HT-29 (cell line): ENCODE results near the gene ABCG1. TPM values are rescaled to one million over a fixed set of nuclear protein-coding genes. Genes with fewer than 3 reads are reported as not detected.

ENCODE experiments used
- DNase-seq: peaks from one replicate; pipeline ENCODE4 v3.0.0-alpha.2; 2015; ENCODE audit warnings: low spot score
- total RNA-seq: library from RNA; depleted of rRNA; stranded (reverse); fragments of >200 nt; shearing (Covaris generic); gene quantifications from 2 replicates; pipeline ENCODE4 v1.2.3, GENCODE V29; 2014

ABCG1 gene
- total RNA-seq, 1 experiment from 2014 or later = 5.7 TPM

DNA sequence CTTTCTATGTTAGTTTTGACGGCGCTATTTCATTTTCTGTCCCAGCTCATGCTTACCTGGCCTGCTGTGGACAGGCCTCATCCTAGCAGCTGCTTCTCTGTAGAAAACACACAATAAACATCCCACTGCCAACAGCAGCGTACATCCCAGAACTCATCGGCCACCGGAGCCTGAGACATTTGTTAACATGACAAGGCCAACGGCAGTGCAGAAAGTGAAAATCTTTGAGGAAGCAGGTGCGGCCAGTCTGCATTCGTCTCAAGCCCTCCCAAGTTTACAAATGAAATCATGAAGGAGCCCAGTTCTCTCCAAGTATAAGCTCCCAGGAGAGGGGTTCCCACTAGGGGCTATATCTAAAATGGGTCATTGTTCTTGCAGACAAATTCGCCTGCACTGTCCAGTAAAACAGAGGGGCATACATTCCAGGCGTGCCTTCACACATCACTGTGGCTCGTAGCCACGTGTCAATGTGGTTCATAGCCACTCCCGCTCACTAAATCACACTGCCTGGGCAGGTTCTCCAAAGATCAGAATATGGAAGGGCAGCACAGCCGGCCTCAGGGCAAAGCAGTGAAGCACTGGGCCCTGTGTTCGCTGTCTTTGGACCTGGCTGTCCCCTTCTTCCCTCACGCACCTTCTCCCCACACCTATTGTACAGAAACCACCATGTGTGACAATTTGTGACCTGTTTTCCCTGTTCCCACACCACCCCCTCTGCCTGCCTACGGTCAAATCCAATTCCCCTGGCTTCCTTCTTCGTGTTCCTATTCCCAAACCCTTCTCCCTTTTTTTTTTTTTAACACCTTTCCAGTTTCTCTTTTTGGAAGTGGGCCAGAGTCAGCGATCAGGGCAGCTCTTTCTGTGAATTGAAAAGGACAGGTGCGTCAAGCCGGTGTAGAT lies 27.0 kb upstream of the ABCG1 start:
- DNase-seq = no peak

DNA sequence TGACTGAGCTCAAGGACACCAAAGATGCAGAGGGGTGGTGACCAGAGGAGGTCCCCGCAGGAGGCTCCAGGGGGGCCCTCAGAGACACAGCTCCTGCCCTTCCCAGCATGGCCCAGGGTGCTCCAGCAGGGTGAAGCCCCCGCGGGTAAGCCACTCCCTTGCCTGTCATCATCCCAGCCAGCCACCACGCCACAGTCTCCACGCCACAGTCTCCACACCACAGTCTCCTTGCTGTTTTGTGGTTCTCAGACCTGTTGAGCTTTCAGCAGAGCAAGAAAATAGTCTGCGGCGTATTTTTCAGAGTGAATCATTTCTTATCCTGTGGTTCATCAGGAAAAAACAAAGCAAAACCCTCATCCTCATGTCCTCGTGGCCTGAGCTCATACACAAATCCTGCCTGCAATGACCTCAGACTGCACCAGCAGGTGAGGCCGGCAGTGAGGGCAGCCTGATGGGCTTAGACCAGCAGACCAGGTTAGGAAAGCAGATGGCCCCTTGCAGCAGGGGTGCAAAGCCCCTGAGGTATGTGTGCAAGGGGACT lies 25.7 kb upstream of the ABCG1 start:
- DNase-seq = no peak

- DNase-seq = no peak
Observed at GRCh38 chr21:42193721-42194120, 25.2 kb upstream of the ABCG1 start.

- no peak for DNase-seq
Observed at GRCh38 chr21:42194863-42195262, 24.1 kb upstream of the ABCG1 start.

- DNase-seq = no peak
Observed at GRCh38 chr21:42195378-42196031, 23.4 kb upstream of the ABCG1 start.

DNA sequence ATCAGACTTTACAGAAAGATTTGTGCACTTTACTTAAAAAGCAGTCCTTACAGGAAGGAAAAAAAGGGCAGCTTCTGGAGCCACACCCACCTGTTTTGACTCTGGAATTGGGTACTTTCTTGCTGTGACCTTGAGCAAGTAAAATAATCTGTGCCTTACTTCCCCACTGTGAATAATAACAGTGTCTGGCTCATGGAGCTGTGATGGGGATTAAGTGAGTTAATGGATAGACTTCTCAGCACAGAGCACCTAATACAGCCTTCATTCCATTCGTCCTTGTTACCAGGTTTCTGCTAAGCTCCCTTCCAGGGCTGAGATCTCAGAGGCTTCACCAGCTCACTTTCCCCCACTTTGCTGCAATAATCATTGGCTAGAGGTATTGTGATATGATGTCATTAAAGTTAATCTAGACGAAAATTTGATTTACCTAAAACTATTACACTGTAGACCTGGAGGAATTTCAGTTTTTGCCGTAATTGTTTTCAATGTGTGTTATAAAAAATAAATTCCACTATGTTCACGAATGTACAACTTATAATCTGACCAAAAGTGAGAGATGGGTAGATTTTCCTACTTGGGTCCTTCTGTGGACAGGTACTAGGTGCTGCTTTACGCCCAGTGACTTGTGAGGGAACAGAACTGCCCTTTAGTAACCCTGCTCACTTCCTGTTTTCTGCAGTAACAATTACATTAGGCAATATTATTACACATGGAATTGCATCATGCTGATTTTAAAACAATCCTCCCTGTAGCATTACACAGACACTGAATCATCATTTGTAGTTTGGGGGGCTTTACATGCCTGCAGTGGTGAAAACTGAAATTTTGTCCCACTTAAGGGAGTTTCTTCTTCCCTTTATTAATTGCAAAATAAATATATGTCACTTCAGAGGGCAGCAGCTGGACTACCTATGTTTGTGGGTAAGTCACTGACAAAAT lies 19.7 kb upstream of the ABCG1 start:
- DNase-seq = peak; percentile 68

DNA sequence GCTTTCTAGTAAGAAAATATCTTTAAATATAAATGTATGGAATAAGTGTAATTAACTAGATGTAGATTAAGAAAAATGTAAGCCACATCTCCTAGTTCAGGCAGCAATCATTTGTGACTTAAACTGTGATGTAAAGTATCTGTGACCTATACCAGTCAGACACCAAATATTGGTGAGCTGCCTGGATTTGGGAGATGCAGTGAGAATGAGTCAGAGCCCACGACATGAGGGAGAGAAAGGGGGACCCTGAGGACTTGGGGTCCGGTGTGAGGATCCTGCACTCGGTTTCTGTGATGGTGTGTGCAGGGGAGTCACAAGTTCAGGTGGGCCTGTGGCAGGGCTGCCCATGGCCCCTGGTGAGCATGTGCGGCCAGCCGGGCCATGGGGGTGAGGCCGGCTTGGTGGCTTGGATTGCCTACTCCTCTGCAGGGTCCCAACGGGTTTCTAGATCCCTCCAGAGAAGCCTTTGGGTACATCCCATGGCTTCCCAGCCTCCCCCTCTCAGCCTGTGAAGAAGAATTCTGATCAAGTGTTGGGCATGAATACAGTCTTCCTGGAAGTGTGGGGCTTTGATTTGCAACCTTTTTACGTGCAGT lies 19.0 kb upstream of the ABCG1 start:
- DNase-seq = no peak

- no peak for DNase-seq
Observed at GRCh38 chr21:42200906-42201614, 17.9 kb upstream of the ABCG1 start.

DNA sequence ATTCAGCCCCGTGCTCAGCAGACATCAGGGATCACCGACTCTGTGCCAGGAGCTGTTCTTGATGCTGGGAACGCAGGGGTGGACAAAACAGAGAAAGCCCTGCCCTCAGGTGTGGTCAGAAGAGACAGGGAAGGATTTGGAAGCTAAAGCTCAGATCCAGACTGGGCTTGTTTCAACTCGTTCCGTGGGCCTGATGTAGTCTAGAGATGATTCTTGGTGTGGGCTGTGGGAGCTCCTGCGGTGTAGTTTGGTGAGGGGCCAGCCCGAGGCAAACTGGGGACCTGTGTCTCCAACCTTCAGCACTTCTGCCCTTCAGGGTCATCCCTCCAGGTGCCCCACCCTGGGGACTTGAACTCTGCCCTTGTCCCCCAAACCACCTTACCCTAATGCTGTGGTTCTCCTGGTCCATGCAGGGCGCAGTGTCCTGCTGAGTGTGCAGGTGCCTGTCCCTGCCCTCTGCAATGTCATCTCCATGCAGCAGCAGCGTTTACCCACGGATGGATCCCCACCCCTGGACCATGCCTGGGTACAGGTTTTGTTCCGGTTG lies 17.3 kb upstream of the ABCG1 start:
- no peak for DNase-seq

DNA sequence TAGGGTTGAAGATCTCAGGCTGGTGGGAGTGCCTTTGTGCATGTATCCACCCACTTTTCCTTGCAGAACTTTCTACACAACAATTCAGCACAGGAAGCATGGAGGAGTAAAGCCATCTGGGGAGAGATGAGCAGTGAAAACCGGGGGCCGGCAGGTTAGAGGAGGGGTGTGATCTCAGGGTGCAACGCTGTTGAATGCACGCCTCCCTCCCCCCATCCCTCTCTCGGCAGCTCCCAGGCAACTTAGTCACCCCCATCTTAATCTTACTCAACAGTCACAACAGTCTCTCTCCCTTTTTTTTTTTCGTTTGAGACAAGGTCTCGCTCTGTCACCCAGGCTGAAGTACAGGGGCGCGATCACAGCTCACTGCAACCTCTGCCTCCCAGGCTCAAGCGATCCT lies 16.6 kb upstream of the ABCG1 start:
- DNase-seq = no peak

- DNase-seq = no peak
Observed at GRCh38 chr21:42203321-42203720, 15.6 kb upstream of the ABCG1 start.

DNA sequence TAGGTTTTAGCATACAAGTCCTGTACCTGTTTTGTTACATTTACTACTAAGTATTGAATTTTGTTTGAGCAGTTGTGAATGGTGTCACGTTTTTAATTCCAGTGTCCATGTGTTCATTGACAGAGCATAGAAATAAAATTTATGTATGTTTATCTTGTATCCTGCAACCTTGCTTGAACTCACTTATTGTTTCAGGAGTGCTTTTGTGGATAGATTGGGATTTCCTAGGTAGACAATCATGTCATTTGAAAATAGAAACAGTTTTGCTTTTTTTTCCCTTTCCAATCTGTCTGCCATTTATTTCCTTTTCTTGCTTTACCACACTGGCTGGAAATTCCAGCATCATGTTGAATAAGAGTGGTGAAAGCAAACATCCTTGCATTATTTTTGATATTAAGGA lies 15.0 kb upstream of the ABCG1 start:
- DNase-seq = no peak

GRCh38 chr21:42207426-42207825 lies 11.5 kb upstream of the ABCG1 start:
- DNase-seq = no peak

GRCh38 chr21:42208036-42208435 lies 10.9 kb upstream of the ABCG1 start:
- no peak for DNase-seq

DNA sequence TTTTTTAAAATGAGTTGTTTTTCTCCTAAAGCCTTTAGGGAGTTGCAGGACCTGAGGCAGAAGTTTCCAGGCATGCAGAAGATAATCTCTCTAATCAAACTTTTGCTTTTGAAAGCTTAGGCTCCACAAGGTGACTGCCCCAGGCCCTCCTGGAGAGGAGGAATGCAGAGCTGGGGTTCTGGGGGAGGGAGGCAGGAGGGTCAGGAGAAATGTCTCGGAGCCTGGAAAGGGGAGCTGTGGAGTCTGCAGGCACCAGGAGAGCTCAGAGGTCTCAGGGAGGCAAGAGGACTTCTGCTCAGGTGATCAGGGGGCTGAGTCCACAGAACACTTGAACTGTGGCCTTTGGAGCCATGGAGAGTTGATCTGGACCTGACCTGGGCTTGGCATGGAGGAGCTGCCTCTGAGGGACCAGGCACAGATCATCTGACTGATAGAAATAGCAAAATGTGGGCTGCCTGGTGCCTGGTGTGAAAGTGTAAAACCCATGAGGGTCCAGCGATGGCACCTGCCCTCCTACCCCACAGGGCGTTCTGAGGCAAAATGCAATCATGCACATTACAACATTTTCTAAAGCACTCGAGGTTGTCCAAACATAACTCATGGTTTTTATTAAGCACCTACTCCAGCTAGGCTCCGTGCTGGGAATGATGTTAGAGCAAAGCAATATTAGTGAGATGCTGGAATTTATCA lies 10.0 kb upstream of the ABCG1 start:
- no peak for DNase-seq

GRCh38 chr21:42209801-42210479 lies 9.0 kb upstream of the ABCG1 start:
- no peak for DNase-seq

DNA sequence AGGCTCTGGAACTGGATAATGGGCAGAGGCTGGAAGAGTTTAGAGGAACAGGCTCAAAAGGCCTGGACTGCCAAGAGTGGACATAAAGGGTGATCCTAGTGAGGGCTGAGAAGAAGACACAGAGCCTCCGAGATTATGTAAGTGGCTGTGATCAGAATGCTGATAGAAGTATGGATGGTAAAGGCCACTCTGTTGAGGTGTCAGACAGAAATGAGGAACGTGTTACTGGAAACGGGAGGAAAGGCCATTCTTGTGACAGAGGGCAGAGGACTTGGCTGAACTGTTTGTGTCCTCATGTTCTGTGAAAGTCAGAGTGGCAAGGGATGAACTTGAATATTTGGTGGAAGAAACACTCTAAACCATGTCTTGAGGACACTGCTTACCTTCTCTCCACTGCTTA lies 6.7 kb upstream of the ABCG1 start:
- DNase-seq = no peak

- DNase-seq = no peak
Observed at GRCh38 chr21:42213082-42213774, 5.7 kb upstream of the ABCG1 start.
